IMR-90 (cell line): Measurements from ENCODE around the gene RBM44.

Experiments
- CTCF ChIP-seq: conservative IDR thresholded peaks from 2 replicates; pipeline ENCODE4 v1.5.1; 2012; ENCODE audit warnings: mild to moderate bottlenecking, low read depth, low read length, improper control_type of control experiment
- FOS ChIP-seq: fragments of 150-350 bp; IDR thresholded peaks from 2 replicates; pipeline ENCODE4 v1.6.1; 2016; ENCODE audit warnings: low read depth, low read length
- POLR2A ChIP-seq: IDR thresholded peaks from 2 replicates; pipeline ENCODE4 v1.6.1; 2012; ENCODE audit warnings: mild to moderate bottlenecking, low read depth, low read length

- TF ChIP-seq POLR2A (no peak), CTCF (no peak), FOS (no peak)
Observed at GRCh38 chr2:237879058-237879430, 80.5 kb downstream of the RBM44 start.
